DMS53 (cell line): ENCODE measurements around the gene COBLL1.
"Not testable (repeated sequence)": the region's sequence is repeated elsewhere in the genome, so short reads cannot be mapped to it uniquely, and the experiment has no call there.

Experiments used
- DNase-seq: peaks from one replicate; lab custom pipeline; 2025; lab: John Stamatoyannopoulos, UW

COBLL1 gene

GRCh38 chr2:164859906-164860693, 18.5 kb upstream of the COBLL1 start:
- not testable (repeated sequence) for DNase-seq

- no peak for DNase-seq
Observed at GRCh38 chr2:164859251-164859818, 17.7 kb upstream of the COBLL1 start.

GRCh38 chr2:164852086-164852485, 10.5 kb upstream of the COBLL1 start:
- no peak for DNase-seq

- no peak for DNase-seq
Observed at GRCh38 chr2:164850235-164850634, 8.6 kb upstream of the COBLL1 start.

GRCh38 chr2:164849506-164849905, 7.9 kb upstream of the COBLL1 start:
- DNase-seq: no peak

GRCh38 chr2:164847981-164848741, 6.5 kb upstream of the COBLL1 start:
- DNase-seq: no peak

- no peak for DNase-seq
Observed at GRCh38 chr2:164847291-164847690, 5.7 kb upstream of the COBLL1 start.

- DNase-seq: no peak
Observed at GRCh38 chr2:164846276-164846675, 4.7 kb upstream of the COBLL1 start.

- peak; percentile 42 for DNase-seq
Observed at GRCh38 chr2:164843346-164843911, 1.8 kb upstream of the COBLL1 start.

- DNase-seq: peak; percentile 87
Observed at GRCh38 chr2:164842624-164842966, 972 bp upstream of the COBLL1 start.

- peak; percentile 96 for DNase-seq
Observed at GRCh38 chr2:164840930-164841718, 499 bp downstream of the COBLL1 start.

GRCh38 chr2:164840458-164840929, 1.1 kb downstream of the COBLL1 start:
- DNase-seq: peak; percentile 78

GRCh38 chr2:164839914-164840457, 1.6 kb downstream of the COBLL1 start:
- DNase-seq: peak; percentile 59

- DNase-seq: no peak
Observed at GRCh38 chr2:164837807-164838206, 3.8 kb downstream of the COBLL1 start.

GRCh38 chr2:164836907-164837306, 4.7 kb downstream of the COBLL1 start:
- no peak for DNase-seq

- no peak for DNase-seq
Observed at GRCh38 chr2:164835302-164835701, 6.3 kb downstream of the COBLL1 start.

GRCh38 chr2:164831887-164832286, 9.7 kb downstream of the COBLL1 start:
- DNase-seq: no peak

- no peak for DNase-seq
Observed at GRCh38 chr2:164831180-164831579, 10.4 kb downstream of the COBLL1 start.

- DNase-seq: peak; percentile 83
Observed at GRCh38 chr2:164826293-164827243, 15.1 kb downstream of the COBLL1 start.

- DNase-seq: peak; percentile 17
Observed at GRCh38 chr2:164824872-164825271, 16.8 kb downstream of the COBLL1 start.
